Measurements from ENCODE around the gene SCAMP4.

Gene SCAMP4

DNA sequence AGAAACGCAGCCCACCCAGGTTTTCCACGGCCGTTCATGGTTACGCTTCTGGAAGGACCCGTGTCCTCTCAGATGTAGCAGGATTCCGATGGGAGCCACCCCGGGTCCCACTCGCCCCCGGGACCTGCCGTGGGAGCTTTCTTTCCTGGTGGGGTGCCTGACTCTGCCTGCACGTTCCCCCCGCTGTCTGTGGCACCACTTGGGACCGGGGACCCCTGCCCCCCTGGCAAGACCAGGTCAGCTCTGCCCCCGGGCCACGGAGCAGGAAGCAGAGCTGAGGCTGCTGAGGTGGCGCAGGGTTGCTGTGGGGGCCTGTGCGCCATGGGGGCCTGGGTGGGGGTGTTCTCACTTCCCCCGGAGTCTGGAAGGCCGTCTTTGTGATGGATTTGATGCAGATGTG, 47.8 kb downstream of the SCAMP4 start:
- ATAC-seq (ENCODE audit: low read depth) (no peak), DNase-seq (ENCODE audit: low spot score) (no peak)
- Histone ChIP-seq H3K27me3 (ENCODE audit: insufficient read depth, poor library complexity, severe bottlenecking) (no peaks in the 10 kb centered on the region), H3K4me3 (ENCODE audit: severe bottlenecking) (no peak overlapping the region), H3K36me3 (ENCODE audit: low read depth) (peaks cover 9% of the 10 kb centered on the region; the same call in 1 of the 2 replicates), H3K4me1 (ENCODE audit: insufficient read depth, poor library complexity, severe bottlenecking) (no peaks in the 10 kb centered on the region), H3K9me3 (ENCODE audit: severe bottlenecking) (no peaks in the 10 kb centered on the region), H3K27ac (ENCODE audit: poor library complexity, severe bottlenecking) (no peak overlapping the region)
- TF ChIP-seq, protein P1, sequence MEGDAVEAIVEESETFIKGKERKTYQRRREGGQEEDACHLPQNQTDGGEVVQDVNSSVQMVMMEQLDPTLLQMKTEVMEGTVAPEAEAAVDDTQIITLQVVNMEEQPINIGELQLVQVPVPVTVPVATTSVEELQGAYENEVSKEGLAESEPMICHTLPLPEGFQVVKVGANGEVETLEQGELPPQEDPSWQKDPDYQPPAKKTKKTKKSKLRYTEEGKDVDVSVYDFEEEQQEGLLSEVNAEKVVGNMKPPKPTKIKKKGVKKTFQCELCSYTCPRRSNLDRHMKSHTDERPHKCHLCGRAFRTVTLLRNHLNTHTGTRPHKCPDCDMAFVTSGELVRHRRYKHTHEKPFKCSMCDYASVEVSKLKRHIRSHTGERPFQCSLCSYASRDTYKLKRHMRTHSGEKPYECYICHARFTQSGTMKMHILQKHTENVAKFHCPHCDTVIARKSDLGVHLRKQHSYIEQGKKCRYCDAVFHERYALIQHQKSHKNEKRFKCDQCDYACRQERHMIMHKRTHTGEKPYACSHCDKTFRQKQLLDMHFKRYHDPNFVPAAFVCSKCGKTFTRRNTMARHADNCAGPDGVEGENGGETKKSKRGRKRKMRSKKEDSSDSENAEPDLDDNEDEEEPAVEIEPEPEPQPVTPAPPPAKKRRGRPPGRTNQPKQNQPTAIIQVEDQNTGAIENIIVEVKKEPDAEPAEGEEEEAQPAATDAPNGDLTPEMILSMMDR (IDR thresholded peaks at IDR 0.05; ENCODE audit: poor library complexity, severe bottlenecking) = no peak

DNA sequence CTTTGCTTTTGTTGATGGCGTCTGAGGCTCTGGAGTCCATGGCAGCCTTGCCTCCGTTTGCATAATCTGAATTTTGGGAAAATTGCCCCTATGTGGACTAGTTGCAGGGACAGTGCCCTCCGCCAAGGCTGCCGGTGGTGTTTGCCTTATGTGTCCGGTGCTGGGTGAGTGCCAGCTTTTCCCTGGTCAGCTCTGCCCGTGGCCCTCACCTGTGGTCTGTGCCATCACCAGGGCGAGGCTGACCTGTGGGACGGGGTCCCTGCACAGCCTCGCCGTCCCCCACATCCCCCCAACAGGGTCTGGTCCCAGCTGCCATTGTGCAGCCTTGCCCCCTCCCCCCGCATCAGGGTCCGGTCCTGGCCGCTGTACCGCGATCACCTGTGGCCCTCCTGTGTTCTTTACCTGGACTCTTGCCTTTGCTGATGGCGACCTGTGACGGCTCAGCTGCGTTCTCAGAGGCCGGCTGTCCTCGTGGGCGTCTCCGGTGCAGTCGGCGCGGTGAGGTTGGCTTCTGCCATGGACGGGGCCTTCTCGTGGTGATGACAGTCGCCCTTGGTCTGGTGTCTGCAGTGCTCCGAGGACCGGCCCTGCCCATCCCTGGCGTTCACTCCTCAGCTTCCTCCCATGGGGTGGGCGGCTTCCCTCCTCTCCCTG, 48.4 kb downstream of the SCAMP4 start:
- no peaks in the 10 kb centered on the region for H3K27me3 ChIP-seq (ENCODE audit: insufficient read depth, poor library complexity, severe bottlenecking)
- peaks cover 9% of the 10 kb centered on the region; the same call in 1 of the 2 replicates for H3K36me3 ChIP-seq (ENCODE audit: low read depth)
- no peak for ATAC-seq (ENCODE audit: low read depth)
- TF ChIP-seq, protein P1 (IDR thresholded peaks at IDR 0.05; ENCODE audit: poor library complexity, severe bottlenecking) = no peak
- DNase-seq (ENCODE audit: low spot score) = no peak
- no peak overlapping the region for H3K4me3 ChIP-seq (ENCODE audit: severe bottlenecking)
- no peak overlapping the region for H3K27ac ChIP-seq (ENCODE audit: poor library complexity, severe bottlenecking)
- no peaks in the 10 kb centered on the region for H3K9me3 ChIP-seq (ENCODE audit: severe bottlenecking)
- H3K4me1 ChIP-seq (ENCODE audit: insufficient read depth, poor library complexity, severe bottlenecking) = no peaks in the 10 kb centered on the region

- Histone ChIP-seq H3K27ac (ENCODE audit: poor library complexity, severe bottlenecking) (no peak overlapping the region), H3K4me1 (ENCODE audit: insufficient read depth, poor library complexity, severe bottlenecking) (no peaks in the 10 kb centered on the region), H3K4me3 (ENCODE audit: severe bottlenecking) (no peak overlapping the region), H3K36me3 (ENCODE audit: low read depth) (peaks cover 9% of the 10 kb centered on the region; the same call in 1 of the 2 replicates), H3K9me3 (ENCODE audit: severe bottlenecking) (no peaks in the 10 kb centered on the region), H3K27me3 (ENCODE audit: insufficient read depth, poor library complexity, severe bottlenecking) (no peaks in the 10 kb centered on the region)
- TF ChIP-seq, protein P1 (IDR thresholded peaks at IDR 0.05; ENCODE audit: poor library complexity, severe bottlenecking) = no peak
- DNase-seq (ENCODE audit: low spot score) (no peak), ATAC-seq (ENCODE audit: low read depth) (no peak)
Measured at GRCh38 chr19:1954532-1954933, 49.3 kb downstream of the SCAMP4 start.

DNA sequence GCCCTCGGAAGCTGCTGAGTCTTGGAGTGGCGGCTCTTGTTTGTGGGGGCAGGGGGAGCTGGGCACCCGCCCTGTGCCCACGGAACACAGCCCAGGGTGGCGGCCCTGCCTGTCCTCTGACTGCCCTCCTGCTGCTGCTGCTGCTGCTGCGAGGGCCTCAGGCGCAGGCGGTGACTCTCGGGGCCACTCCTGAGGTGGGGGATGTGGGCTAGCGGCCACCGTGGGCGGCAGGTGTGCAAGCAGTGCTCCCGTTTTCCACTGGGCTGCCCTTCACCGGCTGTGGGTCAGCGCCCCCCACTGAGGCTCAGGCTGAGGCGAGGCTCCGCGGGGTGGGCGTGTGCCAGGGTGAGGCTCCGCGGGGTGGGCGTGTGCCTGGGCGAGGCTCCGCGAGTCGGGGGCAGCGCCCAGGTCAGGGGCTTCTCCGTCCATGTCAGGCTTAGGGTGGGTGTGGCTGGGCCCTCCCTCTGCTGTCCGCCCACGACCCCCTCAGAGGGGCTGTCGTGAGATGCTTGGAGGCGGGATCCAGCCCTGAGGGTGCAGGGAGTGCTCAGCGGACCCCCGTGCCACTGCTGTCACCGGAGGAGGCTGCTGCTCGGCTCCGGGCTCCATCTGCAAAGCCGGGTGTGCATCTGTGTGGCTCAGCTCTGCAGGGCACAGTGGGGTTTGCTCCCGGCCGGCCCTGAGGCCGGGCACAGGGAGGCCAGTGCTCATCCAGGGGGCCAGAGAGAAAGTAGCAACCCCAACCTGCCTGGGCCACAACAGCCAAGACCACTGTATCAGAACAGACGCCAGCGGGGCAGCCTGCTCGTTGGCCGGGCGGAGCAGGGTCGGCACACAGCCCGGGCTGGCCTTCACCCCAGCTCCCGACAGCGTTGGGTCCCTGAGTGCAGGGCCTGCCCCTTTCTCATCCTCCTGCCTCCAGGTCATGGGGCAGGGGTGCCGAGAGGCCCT, 50.2 kb downstream of the SCAMP4 start:
- H3K27ac ChIP-seq (ENCODE audit: poor library complexity, severe bottlenecking) = no peak overlapping the region

More for the DNA sequence above, 50.2 kb downstream of the SCAMP4 start:
- H3K4me1 ChIP-seq (ENCODE audit: insufficient read depth, poor library complexity, severe bottlenecking) = no peaks in the 10 kb centered on the region
- no peak overlapping the region for H3K4me3 ChIP-seq (ENCODE audit: severe bottlenecking)
- ATAC-seq (ENCODE audit: low read depth) = no peak
- DNase-seq (ENCODE audit: low spot score) = no peak
- H3K27me3 ChIP-seq (ENCODE audit: insufficient read depth, poor library complexity, severe bottlenecking) = no peaks in the 10 kb centered on the region
- peaks cover 5% of the 10 kb centered on the region; the same call in 1 of the 2 replicates for H3K36me3 ChIP-seq (ENCODE audit: low read depth)
- H3K9me3 ChIP-seq (ENCODE audit: severe bottlenecking) = no peaks in the 10 kb centered on the region
- TF ChIP-seq, protein P1 (IDR thresholded peaks at IDR 0.05; ENCODE audit: poor library complexity, severe bottlenecking) = no peak
